Stimulated activated CD8-positive, alpha-beta memory T cell treated with anti-CD3 and anti-CD28 coated beads, Interleukin-15, amount 100 ng/mL, for 48 hours (primary cell): ENCODE measurements around the gene TSC1.
"Not testable (repeated sequence)": the region's sequence is repeated elsewhere in the genome, so short reads cannot be mapped to it uniquely, and the experiment has no call there.

ENCODE experiments used
- DNase-seq, 2 donors: peaks; one replicate each; pipeline ENCODE4 v3.0.0-alpha.2; 2020; ENCODE audit warnings: low read depth in 2 of 2

Gene TSC1

DNA sequence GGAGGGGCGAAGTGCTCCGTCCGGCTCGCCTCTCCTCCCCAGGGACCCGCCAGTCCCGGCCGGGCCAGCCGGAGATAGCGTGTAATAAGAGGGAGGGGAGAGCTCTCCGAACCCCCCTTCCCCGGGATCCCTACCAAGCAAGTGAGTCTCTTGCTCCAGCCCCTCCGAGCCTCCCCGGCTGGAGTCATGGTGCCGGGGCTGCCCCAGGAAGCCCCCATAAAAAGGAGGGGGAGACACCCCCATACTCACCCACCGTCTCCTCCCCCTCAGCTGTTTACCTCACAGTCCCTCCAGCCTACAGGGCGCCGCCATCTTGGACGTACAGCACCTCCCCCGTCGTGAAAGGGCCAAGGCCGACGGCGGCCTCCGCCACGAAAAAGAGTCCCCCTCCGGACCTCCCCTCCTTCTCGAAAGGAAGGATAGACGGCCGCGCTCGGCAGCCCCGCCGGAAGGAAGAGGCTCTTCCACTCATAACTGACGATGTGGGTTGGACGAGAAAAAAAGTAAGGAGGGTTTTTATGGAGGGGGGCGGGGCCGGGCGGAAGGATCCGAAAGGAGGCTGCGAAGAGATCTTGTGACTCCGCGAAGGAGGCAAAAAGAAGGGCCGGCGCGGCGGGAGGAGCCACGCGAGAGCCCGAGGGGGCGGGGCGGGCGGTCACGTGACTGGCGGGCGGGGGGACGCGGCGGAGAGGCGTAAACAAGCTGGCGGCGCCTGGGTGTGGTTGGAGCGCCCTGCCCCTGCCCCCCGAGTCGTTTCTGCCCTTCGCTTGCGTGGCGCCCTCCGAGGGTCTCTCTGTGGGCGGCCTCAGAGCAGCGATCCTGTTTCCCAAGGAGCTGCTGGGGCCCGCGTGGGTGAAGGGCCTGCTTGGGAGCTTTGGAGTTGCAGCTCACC, at the start of gene TSC1:
TSS of gene TSC1 (minus strand) at position 323 of the 892 bp plus-strand sequence. CDS start 15,744 bp downstream, outside the sequence.
- peak; percentile 94 to 96 for DNase-seq

DNA sequence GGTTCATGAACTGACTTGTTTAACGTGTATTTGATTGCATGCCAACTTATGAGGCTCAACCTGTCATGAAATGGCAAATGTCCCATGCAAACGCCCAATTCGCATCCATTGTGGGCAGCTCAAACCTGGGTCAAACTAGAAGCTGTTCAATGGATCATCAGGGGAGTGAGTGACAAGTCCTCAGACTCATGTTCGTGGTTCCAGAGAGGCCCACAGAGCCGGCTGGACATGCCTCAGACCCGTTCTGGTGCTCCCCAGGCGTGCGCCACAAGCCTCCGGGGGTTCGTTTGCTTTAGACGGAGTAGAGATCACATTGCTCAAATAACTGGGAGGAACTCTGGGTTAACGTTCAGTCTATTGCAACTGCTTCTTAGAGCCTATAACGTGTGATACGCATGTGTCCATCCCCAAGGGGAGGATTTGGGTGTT, 49.1 kb upstream of the TSC1 start:
- no peak for DNase-seq

DNA sequence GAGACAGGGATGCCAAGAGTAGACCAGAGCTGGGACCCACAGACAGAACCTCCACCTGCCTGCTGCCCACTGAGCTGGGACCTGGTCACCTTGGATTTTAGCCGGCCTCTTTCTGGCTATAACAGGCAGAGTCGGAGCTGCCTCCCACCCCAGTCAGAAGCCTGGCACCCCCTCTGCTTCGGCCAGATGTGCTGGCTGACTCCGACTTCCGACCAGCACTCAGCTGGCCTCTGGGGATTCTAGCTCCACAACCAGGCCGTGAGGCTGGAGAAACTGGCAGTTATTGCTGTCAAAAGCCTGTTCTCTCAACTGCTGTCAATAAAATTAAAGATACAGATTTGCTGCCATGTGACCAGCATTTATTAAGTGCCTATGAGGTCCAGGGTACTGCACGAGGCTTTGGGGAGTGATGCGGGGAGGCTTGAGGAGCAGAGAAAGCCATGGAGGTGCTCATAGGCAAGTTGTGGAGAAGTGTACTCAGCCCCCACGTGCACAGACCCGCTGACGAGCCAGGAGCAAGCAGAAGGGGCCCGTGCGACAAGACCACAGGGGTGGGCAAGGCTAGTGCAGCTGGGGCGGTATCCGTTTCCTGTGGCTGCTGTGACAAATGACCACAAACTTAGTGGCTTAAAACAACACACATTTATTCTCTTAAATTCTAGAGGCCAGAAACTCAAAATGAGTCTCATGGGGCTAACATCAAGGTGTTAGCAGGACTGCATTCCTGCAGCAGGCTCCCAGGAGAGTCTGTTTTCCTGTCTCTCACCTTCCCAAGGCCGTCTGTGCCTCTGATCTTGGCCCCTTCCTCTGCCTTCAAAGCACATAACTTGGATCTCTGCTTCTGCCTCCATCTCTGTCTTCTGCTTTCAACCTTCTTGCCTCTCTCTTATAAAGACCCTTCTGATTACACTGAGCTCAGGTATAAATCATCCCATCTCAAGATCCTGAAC, 47.2 kb upstream of the TSC1 start:
- DNase-seq, result no peak

DNA sequence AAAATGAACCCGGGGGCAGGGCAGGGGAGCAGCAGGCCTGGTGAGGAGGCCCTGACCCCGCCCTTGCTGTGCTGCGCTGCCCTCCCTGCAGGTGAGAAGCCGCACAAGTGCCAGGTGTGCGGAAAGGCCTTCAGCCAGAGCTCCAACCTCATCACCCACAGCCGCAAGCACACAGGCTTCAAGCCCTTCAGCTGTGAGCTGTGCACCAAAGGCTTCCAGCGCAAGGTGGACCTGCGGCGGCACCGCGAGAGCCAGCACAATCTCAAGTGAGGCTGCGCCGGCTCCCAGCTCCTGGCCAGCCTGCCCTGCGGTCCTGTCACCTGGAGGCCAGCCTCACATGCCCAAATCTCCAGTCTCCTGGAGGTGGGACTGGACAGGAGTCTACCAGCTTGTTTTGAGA, 46.4 kb upstream of the TSC1 start:
- no peak for DNase-seq

DNA sequence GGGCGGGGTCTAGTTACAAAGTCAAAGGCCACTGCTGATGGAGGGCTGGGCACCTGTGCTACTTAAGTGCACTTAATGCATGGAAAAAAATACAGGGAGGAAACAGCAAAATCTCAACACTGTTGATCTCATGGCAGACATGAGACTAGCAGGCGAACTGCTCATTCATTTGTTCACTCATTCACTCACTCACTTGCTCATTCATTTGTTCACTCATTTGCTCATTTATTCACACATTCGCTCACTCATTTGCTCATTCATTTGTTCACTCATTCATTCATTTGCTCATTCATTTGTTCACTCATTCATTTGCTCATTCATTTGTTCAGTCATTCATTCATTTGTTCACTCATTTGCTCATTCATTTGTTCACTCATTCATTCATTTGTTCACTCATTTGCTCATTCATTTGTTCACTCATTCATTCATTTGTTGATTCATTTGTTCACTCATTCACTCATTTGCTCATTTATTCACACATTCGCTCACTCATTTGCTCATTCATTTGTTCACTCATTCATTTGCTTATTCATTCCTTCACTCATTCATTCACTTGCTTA, 45.7 kb upstream of the TSC1 start:
- not testable (repeated sequence) for DNase-seq

DNA sequence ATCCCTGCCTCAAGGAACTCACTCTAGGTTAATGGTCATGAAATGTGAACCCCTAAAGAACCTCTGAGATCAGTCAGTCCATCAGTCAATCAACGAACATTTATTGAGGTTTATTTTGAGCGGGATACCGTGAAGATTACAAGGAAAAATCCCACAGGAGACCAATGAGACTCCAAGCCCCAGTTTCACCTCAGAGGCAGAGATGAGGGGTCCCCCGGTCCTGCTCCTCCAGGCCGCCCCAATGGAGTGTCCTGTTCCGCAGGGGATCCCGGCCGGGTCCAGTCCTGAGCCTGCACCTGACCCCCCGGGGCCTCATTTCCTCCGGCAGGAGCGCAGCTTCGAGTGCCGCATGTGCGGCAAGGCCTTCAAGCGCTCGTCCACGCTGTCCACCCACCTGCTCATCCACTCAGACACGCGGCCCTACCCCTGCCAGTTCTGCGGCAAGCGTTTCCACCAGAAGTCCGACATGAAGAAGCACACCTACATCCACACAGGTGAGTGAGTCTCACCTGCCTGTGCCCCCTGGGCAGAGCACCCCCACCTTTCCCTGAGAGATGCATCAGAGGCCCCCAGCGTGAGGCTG, 45.1 kb upstream of the TSC1 start:
- no peak for DNase-seq

DNA sequence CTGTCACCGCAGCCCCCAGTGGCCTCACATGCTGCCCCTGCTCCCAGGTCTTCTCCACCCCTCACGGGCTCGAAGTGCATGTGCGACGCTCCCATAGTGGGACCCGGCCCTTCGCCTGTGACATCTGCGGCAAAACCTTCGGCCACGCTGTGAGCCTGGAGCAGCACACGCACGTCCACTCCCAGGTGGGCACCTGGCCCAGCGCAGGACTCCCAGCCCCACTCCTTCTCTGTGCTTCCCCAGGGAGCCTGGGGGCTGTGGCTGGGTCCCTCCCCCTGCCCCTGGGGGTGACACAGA, 44.5 kb upstream of the TSC1 start:
- DNase-seq, result no peak

DNA sequence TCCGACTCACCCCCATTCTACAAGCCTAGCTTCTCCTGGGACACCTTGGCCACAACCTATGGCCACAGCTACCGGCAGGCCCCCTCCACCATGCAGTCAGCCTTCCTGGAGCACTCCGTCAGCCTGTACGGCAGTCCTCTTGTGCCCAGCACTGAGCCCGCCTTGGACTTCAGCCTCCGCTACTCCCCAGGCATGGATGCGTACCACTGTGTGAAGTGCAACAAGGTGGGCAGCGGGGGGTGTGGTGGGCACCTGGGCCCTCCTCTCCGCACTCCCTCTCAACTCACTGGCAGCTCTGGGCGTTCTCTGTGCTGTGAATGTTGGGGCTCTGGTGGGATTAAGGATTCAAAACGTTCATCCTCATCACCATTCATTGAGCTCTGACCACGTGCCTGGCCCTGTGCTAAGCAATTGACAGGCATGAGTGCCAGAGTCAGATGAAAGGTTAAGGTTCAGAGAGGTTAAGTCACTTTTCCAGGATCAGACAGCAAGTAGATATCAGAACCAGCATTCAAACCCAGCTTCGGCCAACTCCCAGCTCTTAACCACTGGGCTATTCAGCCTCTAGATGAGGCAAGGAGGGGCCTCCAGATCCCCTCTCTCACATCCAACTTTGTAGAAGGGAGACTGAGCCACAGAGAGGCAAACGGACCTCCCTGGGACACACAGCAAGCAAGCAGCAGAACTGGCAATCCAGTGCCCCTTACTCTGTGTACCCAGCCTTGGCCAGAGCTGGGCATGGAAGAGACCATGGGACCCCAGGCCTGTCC, 44.0 kb upstream of the TSC1 start:
- no peak for DNase-seq

DNA sequence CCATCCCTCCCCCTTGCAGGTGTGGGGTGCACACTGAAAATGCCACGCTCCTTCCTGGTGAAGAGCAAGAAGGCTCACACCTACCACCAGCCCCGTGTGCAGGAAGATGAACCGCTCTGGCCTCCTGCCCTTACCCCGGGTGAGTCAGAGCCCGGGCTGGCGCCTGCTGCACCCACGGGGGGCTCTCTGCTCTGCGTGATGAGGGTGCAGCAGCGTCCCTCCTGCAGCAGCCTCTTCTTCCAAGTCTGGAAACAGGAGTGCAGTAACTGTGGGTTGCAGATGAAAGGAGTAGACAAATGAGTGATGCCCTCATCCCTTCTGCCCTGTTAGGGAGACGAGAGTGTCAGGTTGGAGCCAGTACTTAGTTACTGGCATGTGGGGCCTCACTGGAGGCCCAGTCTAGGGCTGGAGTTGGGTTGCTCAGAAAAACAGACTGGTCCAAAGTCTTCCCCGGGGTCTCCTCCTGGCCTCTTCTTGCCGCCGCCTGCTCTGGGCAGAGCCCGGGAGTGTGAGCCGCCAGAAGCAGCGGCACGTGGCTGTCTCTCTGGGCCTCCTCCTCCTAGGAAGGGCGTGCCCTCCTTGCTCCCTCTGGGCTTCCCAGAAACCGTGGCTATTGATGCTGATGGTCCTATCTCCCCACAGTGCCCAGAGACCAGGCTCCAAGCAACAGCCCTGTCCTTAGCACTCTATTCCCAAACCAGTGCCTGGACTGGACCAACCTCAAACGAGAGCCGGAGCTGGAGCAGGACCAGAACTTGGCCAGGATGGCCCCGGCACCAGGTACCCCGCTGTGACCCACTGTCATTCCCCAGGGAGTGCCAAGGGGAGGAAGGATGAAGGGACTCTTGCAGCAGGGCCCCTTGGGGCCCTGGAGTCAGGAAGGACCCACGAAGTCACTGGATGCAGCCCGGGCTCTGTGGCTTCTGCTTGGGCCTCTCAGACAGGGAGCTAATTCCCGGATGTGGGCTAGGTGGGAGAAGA, 42.5 kb upstream of the TSC1 start:
- no peak for DNase-seq

DNA sequence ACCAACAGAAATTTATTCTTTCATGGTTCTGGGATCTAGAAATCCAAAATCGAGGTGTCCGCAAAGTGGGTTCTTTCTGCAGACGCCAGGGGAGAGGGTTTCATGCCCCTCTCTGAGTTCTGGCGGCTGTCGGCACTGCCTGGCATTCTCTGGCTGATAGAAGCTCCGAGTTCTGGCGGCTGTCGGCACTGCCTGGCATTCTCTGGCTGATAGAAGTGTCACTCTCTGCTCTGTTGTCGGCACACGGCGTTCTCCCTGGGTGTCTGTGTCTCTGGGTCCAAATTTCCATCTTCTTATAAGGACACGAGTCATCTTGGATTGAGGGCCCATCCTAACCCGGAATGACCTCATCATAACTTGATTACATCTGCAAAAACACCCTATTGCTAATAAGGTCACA, 41.7 kb upstream of the TSC1 start:
- no peak for DNase-seq

DNA sequence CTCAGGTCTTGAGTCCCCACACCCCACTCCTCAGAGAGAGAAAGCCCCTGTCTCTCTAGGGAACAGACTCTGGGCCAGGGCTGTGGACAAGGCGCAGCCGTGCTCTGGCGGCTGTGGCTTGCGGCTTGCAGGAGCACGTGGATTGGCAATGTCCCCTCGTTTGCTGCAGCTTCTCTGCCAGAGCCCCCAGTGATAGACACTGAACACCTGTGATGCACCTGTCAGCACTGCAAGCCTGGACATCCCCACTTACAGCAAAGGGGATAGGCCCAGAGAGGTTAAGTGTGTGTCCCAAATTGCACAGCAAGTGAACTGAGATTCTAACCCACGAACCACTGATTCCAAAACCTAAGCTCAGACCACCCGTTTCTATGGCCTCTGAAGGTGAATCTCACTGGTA, 41.1 kb upstream of the TSC1 start:
- no peak for DNase-seq

DNA sequence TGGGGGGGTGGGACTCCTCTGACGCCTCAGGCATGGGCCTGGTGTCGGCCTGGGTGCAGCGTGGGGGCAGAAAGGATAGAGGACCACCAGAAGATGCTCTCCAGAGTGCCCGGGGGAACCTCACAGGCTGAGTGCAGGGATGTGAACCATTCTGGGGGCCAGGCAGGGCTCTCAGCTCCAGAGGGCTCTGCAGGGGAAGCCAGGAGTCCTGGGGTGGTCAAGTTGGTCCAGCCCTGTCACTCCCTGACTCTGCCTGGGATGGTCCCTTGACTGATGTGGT, 40.6 kb upstream of the TSC1 start:
- DNase-seq, result no peak

DNA sequence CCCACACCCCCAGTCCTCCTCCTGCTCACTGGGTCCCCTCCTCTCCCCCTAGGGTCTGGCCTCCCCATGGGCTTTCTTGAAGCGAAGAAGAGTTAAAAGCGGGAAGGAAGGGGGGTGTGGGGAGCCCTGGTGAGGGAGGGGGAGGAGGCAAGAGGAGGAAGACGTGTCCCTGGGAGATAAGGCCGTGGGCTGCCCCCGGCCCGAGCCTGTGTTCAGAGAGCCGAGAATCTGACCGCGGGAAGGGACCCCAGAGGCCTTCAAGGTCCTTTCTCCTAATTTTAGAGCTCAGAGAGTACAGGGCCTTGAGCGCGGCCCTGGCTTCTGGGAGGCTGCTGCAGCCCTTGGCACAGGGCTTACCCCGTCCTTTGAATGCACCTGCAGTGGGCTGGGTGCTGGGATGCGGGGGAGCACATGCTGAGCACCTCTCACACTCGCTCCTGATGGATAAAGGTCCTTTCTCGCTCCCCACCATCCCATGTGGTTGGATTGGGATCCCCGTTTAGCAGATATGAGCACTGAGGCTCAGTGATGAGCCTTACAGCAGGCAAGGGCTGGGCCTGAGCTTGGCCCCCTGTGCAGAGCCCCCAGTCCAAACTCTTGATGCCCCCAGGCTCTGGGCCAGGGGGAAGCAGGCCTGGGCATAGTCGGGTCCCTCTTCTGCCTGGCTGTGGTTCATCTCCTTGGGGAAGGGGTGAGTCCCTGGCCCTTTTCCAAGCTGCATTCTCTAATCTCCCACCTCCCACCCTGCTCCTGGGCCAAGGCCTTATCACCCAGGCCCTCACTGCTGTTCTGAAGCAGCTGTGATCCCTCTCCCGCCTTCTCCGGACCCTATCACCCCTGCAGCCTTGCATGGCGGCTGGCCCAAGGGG, 40.0 kb upstream of the TSC1 start:
- DNase-seq, result no peak

DNA sequence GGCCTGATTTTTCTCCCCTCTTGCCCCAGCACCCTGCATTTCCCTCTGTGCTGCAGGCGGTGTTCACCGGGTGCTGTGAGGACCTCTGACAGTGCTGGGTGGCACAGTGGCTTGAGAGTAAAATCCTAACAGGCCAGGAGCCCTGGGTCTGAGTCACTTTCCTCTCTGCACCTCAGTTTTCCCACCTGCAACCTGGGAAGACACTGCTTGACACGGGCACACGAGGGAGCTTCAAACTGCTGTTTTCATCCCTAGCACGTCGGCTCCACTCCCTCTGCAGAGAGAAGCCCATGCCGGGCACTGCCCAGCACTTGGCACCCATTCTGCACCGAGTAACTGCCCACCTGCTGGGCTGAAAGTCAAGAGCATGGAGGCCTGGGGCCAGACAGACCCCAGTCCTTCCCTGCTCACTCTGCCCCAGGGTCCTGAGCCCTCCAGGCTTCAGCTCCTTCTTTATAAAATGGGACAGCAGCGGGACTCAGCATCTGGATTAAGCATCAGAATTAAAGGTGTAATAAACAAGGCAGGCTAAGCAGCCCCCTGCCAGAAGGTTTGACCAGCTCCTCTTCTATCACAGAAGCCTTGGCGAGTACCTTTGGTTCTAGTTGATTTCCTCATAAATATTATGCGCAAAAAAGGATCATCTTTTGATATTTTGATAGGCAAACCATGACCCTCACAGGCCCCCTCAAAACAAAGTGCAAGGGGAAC, 39.2 kb upstream of the TSC1 start:
- no peak for DNase-seq

DNA sequence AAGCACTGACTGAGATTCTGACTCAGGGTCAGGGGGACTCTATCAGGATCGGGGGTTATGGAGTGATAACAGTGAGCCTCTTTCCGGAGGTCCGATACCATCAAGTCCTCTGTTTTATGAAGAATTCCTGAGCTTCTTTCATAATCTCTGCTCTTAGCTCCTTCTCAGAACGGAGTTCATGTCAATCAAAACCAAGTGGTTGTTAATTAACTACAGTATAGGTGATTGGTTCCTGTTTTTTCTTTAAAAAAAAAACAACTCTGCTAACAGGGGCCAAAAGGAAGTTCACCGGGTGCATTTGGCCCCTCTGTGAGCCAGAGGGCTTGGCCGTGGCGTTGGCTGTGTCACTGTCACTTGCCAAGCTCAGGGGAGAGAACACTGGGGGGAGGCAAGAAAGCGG, 38.0 kb upstream of the TSC1 start:
- no peak for DNase-seq

DNA sequence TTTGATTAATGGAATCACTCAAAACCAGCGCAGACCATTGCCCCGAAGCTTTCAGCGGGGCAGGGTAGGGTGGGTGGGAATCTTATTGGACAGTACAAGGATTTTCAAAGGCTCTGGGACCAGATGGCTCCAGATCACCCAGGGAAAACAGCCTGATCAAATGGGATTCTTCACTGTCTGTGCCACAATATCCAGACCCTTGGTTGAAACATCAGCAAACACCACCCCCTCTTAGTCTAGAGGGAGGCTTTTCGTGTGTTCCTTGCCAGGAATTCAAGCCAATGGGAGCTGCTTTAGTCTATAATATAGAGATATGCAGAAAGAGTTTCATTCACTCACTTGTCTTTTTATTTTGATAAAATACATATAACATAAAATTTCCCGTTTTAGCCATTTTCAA, 35.7 kb upstream of the TSC1 start:
- no peak for DNase-seq

DNA sequence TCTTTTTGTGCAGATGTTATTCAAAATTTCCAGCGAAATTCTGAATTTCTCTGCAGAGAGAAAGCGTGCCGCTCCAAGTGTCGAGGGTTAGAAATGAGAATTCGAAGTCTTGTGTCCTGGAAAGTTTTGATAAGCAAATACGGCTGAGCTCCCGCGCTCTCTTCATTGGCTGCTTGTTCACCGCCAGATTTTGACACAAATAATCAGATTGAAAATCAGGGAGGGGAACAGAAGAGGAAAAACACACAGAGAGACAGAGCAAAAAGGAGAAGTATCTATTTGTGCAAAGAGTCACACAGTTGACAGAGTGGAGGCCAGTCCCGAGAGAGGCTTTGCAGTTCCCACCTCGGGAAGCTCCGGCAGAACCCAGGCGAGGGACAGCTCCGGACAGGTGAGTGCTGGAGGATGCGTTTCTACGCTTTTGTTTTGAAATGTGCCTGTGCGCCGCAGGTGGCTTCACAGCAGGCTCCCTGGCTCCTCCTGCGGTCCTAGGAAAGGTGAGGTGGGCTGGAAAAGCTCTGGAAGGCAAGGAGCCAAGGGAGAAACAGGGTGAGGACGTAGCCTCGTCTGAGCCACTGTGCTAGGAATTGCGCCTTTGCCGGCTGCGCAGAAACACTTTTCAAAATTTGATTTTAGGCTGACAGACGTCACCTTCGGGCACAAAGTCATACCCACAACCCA, 34.2 kb upstream of the TSC1 start, which contains the start of gene GFI1B:
TSS of gene GFI1B (plus strand) at position 244 of the 681 bp plus-strand sequence. CDS start 7,985 bp downstream, outside the sequence.
- DNase-seq, result no peak

DNA sequence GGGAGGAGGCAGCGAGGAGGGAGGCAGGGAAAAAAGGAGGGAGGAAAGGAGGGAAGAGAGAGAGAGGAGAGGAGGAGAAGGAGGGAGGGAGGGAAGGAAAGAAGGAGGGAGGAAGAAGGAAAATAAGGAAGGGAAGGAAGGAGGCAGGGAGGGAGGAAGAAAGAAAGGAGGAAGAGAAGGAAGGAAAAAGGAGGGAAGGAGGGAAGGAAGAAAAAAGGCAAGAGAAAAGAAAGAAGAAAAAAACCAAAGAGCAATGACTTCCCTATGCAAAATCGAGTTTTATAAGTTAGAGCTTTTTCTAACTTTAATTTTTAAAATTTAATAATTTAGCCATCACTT, 33.7 kb upstream of the TSC1 start:
- no peak for DNase-seq
